ENCODE measurements around the gene SEPTIN10.

DNA sequence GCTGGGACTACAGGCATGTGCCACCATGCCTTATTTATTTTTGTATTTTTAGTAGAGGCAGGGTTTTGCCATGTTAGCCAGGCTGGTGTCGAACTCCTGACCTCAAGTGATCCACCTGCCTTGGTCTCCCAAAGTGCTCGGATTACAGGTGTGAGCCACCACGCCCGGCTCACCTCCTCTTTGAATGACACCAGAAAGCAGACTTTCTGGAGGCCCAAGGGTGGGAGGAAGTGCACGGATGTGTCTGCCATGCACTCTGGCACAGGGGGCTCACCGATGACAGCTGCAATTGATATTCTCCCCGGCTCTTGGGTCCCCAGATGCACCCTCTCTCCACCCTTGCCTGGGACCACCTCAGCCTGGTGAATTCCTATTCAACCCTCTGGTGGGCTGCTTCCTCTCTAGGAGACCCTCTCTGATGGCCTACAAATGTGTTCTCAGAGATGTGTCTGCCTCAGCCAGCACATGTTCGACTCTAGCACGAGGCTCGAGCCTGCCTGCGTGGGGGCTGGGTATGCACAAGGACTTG lies 87.3 kb downstream of the SEPTIN10 start:
- TF ChIP-seq HOXA7 (CRISPR knock-in tag; IDR thresholded peaks at IDR 0.05; ENCODE audit: borderline replicate concordance) (no peak), YY1 (tag by site-specific recombination; IDR thresholded peaks at IDR 0.05) (no peak), SALL2 (tag by site-specific recombination; IDR thresholded peaks at IDR 0.05; ENCODE audit: borderline replicate concordance) (no peak), ZNF184 (tag by site-specific recombination; IDR thresholded peaks at IDR 0.05) (no peak), ZFP3 (tag by site-specific recombination; IDR thresholded peaks at IDR 0.05; ENCODE audit: low read depth) (no peak), ZNF830 (tag by site-specific recombination; IDR thresholded peaks at IDR 0.05; ENCODE audit: low read depth) (no peak), ZNF174 (tag by site-specific recombination; IDR thresholded peaks at IDR 0.05) (no peak), ZNF248 (tag by site-specific recombination; IDR thresholded peaks at IDR 0.05) (no peak), SETDB1 (IDR thresholded peaks at IDR 0.05; ENCODE audit: insufficient read length, low read length) (no peak), ZNF561 (tag by site-specific recombination; IDR thresholded peaks at IDR 0.05; ENCODE audit: borderline replicate concordance) (no peak), KLF16 (tag by site-specific recombination; IDR thresholded peaks at IDR 0.05) (no peak)
- TF ChIP-seq, protein P1, sequence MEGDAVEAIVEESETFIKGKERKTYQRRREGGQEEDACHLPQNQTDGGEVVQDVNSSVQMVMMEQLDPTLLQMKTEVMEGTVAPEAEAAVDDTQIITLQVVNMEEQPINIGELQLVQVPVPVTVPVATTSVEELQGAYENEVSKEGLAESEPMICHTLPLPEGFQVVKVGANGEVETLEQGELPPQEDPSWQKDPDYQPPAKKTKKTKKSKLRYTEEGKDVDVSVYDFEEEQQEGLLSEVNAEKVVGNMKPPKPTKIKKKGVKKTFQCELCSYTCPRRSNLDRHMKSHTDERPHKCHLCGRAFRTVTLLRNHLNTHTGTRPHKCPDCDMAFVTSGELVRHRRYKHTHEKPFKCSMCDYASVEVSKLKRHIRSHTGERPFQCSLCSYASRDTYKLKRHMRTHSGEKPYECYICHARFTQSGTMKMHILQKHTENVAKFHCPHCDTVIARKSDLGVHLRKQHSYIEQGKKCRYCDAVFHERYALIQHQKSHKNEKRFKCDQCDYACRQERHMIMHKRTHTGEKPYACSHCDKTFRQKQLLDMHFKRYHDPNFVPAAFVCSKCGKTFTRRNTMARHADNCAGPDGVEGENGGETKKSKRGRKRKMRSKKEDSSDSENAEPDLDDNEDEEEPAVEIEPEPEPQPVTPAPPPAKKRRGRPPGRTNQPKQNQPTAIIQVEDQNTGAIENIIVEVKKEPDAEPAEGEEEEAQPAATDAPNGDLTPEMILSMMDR (tag by site-specific recombination; IDR thresholded peaks at IDR 0.05): no peak
